Activated T-cell treated with anti-CD3 and anti-CD28 coated beads for 24 hours (primary cell): ENCODE results near the gene AP1G1.
"Not testable (repeated sequence)": the region's sequence is repeated elsewhere in the genome, so short reads cannot be mapped to it uniquely, and the experiment has no call there.

Source experiments
- DNase-seq: peaks from one replicate; pipeline ENCODE4 v3.0.0-alpha.2; 2020; ENCODE audit warnings: low read depth

AP1G1 gene

DNA sequence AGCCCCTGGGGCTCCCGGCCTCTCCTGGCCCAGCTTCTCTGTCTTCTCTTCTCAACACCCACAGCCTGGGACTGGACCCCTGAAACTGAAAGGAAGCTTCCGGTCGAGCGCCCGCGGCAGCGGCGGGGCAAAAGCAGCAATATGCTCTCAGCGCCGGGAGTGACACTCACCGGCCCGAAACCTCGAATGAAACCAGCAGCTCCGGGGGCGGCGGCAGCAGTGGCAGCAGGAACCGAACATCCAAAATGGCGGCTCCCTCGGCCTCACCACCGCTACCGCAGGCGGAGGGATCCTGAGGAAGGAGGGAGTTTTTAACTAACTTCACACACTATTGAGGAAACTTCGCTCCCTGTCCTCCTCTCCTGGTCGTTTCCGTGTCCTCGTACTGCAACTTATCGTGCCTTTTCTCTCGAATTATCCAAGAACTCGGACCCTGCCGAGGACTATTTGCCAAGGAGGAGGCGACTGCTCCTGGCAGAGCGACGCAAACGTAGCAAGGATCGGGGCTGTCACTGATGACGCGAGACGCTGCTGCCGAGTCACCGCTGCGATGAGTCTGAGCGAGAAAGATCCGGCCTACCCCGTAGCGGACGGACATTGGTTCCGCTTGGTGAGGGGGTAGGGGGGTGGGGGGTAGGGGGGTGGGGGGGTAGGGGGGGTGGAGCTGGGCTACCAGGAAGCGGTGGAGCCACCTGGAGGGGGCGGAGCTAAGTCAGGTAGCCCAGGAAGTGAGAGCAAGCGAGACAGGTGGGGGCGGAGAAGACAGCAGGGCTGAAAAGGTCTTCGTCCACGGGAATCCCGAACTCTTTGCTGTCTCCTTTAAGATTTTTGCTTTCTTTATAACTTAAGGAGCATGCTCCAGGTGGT, at the start of gene AP1G1:
Gene AP1G1 (minus strand): TSS at position 242 of the 867 bp plus-strand sequence. CDS start 19,355 bp downstream, outside the sequence.
- peak; percentile 88 for DNase-seq

DNA sequence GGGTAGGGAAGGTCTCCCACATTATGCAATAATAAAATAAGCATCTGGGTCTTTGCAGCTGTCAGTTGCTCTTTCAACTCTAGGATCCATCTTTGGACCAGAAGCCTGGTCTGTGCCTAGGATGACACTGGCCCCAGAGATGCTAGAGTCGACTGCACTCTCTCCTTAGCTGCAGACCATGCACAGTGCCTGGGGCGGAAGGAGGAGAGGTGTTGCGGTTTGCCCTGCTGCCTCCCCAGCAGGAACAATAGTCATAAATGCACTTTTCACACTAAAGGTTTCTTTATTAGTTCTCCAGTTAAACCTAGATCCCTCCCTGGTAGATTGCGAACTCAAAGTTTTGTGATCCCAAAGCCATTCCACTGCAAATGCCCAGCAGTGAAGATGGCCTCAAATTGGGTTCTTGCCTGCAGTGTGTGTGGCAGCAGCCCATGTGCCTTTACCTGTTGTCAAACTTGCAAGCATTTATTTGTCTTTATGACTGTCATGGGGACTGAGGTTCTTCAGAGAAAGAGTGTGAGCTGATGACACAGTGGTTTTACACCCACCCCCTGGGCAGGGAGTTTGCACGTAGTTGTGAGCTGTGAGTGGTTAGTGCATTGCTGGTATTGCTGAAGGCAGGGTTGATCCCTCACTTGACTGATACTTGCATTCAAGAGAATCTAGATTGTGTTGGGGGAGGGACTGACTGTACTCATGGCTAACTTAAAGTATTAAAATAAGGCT, 47.5 kb upstream of the AP1G1 start:
- no peak for DNase-seq

DNA sequence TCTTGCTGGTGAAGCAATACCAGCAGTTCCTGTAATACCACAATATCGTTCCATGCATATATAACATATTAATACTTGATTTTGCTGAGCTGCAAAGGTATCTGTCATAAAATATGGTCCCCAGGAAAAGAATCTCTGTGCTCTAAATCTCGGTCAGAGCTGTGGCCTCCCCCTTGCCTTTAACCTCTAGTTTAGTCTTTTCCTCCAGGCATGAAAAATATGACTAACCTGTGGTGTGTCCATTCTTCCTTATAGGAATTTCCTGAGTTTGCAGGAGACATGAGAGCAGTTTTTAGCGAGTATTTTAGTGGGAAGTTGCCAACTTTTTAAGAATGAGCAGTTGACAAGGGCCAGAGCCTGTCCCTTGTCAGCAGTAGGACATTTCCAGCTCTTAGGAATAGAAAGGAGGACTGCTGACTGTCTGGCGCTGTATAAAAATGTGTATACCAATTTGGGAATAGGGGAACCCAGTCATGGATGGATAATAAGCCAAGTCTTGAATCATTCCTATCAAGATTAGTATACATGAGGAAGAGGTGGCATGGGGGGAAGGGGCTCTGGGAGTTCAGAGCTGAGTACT, 45.8 kb upstream of the AP1G1 start:
- no peak for DNase-seq

GRCh38 chr16:71853413-71853812, 44.8 kb upstream of the AP1G1 start:
- no peak for DNase-seq

DNA sequence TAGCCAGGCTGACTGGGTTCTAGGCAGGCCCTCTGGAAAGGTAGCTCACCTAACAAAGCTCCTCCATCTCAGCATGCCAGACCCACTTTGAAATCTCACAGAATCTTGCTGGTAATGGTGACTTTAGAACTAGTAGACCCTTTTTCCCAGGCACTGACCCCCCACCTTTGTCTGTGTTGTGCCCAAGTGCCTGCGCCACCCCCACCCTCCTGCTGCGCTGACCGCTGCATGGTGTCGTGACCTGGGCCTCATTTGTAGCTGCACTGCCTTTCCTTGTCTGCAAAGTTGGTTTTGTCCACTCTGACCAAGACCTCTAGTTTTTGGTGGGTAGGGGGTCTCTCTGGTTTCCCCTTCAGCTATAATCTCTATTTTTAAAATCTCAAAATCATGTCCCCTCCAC, 43.9 kb upstream of the AP1G1 start:
- DNase-seq = no peak

DNA sequence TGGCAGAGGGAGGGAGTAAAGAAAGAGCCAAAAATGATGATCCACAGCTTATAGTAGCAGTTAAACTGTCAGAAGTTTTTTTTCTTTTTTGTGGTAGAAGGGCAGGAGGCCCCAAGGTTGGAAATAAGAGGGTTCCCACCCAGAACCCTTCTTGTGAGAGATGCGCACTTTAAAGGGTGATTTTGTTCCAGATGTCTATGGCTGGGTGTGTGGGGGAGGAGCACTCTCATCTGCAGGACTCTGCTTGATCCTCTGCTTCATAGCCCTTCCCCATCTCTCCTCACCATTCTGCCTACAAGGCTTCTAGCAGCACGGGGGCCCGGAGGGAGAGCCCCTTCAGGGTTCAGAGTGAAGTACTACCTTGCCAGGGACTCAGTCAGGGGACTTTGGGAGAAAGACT, 43.5 kb upstream of the AP1G1 start:
- no peak for DNase-seq

DNA sequence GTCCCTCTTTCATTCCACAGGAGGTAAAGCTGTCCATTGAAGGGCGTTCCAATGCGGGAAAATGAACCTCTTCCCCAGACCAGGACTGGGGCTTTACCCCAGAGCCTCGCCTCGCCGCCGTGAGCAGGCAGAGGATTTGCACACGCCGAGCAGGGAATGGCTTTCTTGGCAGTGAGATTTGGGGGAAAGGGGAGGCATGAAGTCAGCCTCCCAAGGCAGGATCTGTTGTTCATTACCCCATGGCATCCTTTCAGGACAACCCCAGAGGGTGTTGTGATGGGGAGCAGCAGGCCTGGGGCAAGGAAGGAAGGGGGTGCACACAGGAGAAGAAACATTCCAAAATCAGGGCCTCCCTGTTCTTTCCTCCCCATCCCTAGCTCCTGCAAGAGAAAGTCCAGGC, 43.1 kb upstream of the AP1G1 start:
- DNase-seq = no peak

DNA sequence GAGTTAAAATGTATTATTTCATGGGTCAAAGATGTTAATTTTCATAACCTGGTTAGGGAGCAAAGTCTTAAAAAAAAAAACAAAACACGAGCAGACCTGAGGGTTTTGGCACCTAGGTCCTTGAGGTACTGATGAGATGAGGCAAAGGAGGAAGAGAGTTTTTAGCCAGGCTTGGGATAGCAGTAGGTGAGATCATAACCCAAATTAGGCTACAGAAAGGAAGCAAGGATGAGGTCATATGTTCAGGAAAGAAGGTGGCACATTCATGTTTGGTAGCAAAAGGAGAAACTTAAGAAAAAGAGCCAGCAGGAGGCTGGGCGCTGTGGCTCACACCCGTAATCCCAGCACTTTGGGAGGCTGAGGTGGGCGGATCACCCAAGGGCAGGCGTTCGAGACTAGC, 40.0 kb upstream of the AP1G1 start:
- DNase-seq = no peak

DNA sequence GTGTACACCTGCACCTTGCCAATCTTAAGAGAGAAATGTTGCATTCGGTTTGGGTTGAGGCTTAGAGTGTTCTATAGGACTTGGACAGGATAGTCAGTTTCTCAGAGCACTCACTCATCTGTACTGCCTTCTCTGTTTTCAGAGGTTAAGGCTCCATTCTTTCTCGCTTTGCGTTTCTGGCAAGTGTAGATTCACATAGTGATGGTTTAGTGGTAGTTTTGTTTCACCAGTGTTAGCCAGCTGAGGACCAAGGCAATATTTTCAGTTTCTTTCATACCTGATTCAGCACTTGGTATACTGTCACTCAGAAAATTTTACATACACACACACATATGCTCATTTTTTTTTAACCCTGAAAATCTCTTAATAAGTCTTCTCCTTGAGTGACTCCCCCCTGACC, 38.5 kb upstream of the AP1G1 start:
- DNase-seq = no peak

DNA sequence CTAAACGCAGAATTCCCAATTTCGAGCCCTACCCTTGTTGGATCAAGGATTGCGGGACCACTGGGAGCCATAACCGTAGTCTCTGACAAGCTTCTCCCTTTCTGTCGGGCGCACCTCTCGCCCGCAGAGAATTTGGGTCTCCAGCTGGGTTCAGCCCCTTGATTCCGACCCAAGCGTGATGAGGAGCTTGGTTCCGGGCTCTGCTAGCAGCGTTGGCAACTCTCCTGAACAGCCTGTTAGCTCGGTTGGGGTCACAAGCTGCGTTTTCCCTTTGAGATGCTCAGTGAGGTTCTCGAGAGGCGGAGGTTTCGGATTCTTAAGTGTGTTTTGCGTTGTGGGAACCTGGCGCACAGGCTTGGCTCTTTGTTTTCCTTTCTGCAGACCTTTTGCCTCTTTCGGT, 37.8 kb upstream of the AP1G1 start:
- DNase-seq = no peak

GRCh38 chr16:71845639-71846430, 37.2 kb upstream of the AP1G1 start, which contains the start of gene ATXN1L:
Gene ATXN1L, plus strand, starts transcription at chr16:71845976. Its CDS starts 3,765 bp downstream, at chr16:71849741.
- peak; percentile 91 for DNase-seq

- no peak for DNase-seq
These were observed 34.9 kb upstream of the AP1G1 start for GRCh38 chr16:71843572-71843971.

DNA sequence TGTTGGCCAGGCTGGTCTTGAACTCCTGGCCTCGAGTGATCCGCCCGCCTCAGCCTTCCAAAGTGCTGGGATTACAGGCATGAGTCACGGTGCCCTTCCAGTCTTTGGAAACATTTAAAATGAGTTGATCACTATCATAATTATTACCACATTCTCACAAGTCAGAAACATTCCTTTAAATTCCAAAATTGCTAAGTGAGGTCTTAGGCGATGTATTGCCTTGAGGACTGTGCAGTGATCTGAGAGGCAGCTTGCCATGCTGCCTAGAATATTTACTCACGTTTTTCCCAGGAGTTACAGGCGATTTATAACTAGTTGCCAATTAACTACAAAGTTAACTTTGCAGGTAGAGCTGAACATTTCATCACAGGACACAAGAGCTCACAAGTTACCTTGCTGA, 31.4 kb upstream of the AP1G1 start:
- no peak for DNase-seq

DNA sequence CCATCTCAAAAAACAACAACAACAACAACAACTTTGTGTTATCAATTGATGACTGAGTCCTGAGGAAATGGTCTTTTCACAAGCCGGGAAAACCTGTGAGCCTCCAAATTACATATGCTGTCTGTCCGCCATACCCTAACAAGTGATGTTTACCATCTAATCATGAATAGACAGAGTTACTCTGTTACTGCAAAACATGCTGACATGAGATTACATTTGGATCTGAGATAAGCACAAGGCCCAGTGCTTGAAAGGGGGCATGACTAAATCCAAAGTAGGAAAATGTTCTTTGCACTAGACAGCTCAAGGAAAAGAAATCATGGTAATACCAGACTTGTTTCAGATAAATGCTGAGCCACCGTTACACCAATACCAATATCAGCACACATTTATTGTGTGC, 28.5 kb upstream of the AP1G1 start:
- DNase-seq = no peak

DNA sequence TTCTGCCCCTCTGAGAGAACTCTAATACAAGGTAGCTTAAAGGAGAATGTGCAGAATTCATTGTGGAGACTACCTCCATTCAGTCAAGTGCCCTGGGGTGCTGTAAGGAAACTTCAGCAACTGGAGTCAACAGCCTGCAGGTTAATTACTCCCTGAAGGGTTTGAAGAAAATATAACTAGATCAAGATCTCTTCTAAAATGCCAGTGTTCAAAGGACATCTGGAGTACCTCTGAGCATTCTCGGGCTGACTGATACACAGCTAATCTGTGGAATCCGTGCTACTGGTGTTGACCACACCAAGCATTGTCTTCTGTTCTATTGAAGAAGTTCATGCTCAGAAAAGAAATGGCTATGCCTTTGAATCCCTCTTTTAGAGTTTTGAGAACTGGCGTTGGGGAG, 25.7 kb upstream of the AP1G1 start:
- no peak for DNase-seq

DNA sequence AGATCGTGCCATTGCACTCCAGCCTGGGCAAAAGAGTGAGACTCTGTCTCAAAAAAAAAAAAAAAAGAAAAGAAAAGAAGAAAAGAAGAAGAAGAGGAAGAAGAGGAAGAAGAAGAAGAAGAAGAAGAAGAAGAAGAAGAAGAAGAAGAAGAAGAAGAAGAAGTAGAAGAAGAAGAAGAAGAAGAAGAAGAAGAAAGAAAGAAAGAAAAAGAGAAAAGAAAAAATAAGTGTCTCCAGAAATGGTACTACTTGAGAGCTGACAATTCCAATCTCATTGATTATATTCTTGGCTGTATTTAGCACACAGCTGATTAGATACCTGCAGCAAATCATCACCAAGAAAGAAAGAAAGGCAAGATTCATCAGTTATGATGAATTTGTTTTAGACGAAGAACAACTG, 23.5 kb upstream of the AP1G1 start:
- not testable (repeated sequence) for DNase-seq

DNA sequence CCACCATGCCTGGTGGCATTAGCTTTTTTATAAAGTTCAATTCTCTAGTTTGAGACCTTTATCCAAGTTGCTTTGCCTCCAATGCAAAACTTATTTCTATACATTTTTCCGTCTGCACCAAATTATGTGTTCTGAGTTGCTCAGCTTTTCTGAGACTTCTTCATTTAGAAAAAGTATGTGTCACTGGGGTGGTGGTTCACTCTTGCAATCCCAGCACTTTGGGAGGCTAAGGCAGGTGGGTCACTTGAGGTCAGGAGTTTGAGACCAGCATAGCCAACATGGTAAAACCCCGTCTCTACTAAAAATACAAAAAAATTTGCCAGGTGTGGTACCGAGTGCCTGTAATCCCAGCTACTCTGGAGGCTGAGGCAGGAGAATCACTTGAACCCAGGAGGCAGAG, 23.1 kb upstream of the AP1G1 start:
- DNase-seq = not testable (repeated sequence)

GRCh38 chr16:71830359-71830758, 21.7 kb upstream of the AP1G1 start:
- DNase-seq = no peak

- DNase-seq = no peak
These were observed 17.9 kb upstream of the AP1G1 start for GRCh38 chr16:71826533-71827017.

DNA sequence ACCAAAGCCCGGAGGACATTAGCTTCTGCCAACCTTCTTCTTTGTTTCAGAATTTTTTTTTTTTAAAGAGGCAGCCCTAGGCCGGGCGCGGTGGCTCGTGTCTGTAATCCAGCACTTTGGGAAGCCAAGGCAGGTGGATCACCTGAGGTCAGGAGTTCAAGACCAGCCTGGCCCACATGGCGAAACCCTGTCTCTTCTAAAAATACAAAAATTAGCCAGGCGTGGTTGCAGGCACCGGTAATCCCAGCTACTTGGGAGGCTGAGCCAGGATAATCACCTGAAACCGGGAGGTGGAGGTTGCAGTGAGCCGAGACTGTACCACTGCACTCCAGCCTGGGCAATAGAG, 8.5 kb upstream of the AP1G1 start:
- not testable (repeated sequence) for DNase-seq

DNA sequence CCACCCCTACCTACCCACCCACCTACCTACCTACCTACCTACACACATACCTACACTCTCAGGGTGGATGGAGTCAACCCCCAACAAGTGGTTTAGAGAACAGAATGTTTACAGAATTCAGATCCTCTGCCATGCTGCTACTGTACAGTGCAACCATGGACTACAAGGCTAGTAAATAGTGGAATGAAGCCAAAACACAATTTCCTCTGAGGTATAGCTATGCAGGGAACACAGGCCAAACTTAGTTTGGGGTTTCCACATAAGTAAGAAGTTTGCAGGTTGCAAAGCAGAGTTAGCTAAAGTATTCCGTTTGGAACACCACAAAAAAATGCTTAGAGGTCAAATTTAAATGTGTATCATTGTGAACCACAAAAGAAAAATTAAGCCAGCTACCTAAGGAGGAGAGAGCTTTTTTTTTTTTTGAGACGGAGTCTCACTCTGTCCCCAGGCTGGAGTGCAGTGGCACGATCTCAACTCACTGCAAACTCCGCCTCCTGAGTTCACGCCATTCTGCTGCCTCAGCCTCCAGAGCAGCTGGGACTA, 2.7 kb upstream of the AP1G1 start:
- no peak for DNase-seq

DNA sequence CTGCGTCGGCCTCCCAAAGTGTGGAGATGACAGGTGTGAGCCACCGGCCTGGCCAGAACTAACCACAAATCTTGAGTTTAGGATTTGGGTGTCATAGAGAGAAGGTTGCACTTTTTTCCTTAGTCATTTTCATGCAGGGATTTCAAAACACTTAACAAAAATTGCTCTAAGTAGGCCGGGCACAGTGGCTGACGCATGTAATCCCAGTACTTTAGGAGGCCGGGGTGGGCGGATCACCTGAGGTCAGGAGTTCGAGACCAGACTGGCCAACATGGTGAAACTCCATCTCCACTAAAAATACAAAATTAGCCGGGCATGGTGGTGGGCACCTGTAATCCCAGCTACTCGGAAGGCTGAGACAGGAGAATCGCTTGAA, 1.5 kb upstream of the AP1G1 start:
- DNase-seq = not testable (repeated sequence)
